Dermis blood vessel endothelial cell (primary cell): ENCODE data around the gene KLHL18. TPM values are rescaled to one million over a fixed set of nuclear protein-coding genes. Genes with fewer than 3 reads are reported as not detected.
"Not testable (repeated sequence)": the region's sequence is repeated elsewhere in the genome, so short reads cannot be mapped to it uniquely, and the experiment has no call there.

Experiments
- DNase-seq: peaks from one replicate; pipeline ENCODE4 v3.0.0; 2010
- total RNA-seq: library from RNA; depleted of rRNA; stranded (reverse); fragments of >200 nt; gene quantifications from 2 replicates; pipeline ENCODE4 v1.2.3, GENCODE V29; 2014

Gene KLHL18
- total RNA-seq, 1 donor from 2014 or later = 40.2 TPM

DNA sequence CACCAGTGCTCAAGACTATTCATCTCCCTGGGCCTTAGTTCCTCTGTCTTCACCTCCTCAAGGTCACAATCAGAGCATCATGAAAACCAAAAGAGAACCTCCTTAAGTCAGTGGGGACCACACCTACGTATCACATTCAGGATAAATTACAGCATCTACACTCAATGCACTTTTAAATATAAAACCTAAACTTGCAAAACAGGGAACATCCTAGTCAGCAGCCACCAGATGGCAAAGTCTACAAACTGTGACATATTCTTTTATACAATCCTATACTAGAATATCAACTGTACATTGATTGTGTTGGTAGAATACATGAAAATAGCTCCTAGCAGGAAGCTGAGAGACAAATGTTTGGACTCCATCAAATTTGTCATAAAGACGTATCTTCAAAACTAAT, 8.1 kb upstream of the KLHL18 start:
- no peak for DNase-seq

- DNase-seq = no peak
Measured at GRCh38 chr3:47276558-47276957, 6.2 kb upstream of the KLHL18 start.

DNA sequence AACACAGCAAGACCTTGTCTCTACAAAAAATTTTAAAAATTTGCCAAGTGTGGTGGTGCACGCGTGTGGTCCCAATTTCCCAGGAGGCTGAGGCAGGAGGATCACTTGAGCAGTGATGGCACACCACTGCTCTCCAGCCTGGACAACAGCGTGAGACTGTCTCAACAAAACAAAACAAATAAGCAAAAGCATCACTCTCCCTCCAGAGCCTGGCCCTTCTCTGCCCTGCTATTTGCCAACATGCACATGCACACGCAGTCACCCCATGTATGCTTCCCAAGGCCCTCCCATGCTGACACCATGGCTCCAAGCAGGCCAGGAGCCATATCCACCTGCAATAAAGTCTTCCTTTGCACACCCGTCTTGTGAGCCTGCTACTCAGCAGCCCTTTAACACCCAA, 2.2 kb upstream of the KLHL18 start:
- no peak for DNase-seq

DNA sequence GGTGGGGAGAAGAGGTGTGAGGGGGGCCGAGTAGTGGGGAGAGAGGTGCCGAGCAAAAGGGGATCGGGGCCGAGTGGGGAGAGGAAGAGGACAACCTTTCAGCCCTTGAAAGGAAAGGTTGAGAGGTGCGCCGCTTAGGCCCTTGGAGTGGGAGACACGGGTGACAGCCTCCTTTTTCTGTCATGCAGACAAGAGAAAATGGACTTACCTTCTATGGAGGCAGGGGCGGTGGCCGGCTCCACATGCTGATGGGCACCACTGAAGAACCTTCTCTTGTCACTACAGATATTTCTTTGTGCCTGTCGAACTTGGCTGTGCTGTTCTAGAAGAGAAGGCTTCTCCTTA, 421 bp downstream of the KLHL18 start:
- DNase-seq = peak; percentile 38

DNA sequence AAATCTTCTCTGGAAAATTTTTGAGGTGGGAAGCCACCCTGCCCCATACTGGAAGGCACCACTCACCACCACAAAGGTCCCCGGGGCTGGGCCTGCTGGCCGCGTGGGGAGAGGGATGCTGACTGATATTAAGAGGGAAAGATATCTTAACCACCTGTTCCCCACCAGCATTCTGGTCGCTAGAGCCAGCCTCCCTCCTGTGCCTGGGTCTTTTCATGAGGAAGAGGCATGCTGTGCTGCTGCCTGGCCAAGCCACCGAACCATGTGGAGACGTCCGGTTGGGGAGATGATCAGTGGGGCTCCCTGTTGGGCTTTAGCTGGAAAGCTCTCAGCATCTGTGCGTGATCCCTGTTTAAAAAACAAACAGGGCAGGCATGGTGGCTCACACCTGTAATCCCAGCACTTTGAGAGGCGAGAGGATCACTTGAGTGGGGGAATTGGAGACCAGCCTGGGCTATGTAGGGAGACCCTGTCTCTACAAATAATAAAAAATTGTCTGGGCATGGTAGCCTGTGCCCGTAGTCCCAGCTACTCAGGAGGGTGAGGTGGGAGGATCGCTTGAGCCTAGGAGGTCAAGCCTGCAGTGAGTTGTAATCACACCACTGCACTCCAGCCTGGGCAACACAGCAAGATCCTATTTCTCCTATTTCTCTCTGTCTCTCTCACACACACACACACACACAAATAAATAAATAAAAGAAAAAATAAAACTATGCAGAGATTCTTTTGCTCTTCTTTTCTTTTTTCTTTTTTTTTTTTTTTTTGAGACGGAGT, 1.0 kb downstream of the KLHL18 start:
- peak; percentile 39 for DNase-seq

DNA sequence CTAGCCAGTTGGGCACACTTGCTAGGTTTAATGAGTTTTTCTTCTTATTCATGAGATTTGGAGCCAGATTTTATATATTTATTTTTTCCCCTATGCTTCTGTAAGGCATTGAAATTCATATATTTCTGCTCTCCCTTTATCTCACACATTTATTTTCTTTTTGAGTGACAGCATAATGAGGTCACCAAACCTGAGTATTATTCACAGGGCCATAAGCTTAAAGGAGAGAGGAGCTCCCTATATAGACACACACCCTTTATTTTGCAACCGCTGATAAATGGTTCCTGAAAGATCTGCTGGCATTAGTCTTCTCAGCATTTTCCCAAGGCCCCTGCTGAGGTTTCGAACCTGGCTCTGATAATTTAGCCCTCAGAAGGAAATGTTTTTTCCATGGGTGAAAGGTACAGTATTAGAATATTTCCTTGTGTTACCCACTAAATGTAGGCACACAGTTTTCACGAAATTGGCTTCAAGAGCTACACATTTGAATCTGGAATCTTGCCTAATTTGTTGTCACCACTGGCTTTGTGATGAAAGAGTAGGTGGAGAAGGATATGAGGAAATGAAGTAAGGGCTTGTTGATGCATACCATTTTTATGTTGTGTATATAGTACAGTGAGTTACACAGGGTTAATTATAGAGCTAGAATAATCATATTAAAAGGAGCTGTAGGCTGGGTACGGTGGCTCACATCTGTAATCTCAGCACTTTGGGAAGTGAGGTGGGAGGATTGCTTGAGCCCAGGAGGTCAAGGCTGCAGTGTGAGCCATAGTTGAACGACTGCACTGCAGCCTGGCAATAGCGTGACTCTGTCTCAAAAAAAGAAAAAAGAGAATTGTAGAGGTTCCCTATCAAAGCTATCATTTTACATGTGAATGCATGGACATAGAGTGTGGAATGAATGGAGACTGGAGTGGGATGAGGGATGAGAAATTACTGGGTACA, 6.5 kb downstream of the KLHL18 start:
- no peak for DNase-seq

DNA sequence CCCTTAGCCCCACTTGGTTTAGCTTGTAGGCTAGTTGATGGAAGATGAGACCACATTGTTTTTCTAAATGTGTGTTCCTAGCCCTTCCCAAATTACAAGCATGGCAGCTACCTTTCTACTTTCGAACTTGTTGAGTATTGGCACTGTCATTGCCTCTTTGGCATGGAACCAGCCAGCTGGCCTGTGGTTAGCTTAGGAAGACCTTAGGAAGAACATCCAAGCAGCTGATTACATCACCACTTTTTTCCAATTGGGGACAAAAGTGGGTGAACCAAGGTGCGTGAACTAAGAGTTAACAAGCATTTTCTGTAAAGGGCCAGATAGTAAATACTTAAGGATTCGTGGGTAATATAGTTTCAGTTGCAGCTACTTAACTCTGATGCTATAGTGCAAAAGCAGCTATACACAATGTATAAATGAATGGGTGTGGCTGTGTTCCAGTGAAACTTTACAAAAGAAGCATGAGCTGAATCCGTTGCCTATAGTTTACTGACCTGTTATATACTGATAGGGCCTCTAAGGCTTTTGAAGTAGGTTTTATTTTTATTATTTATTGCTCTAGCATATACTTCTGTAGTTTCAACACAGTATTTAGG, 8.5 kb downstream of the KLHL18 start:
- no peak for DNase-seq

- DNase-seq = not testable (repeated sequence)
Measured at GRCh38 chr3:47291754-47292420, 9.1 kb downstream of the KLHL18 start.

DNA sequence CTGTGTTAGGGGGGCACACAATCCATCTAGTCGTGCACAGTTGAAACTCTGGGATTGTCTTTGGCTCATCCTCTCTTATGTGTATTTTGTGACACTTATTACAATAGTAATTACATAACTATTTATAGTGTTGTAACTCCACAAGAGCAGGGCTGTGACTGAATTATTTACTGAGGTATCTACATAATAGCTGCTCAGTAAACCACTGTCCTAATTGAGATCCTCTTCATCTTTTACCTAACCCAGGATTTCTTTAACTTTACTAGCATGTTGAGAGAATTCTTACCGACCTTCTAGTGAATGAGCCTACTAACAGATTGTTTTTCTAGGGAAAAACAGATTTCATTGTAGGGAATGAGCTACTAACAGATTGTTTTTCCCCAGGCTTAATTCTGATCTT, 11.1 kb downstream of the KLHL18 start:
- DNase-seq = no peak

DNA sequence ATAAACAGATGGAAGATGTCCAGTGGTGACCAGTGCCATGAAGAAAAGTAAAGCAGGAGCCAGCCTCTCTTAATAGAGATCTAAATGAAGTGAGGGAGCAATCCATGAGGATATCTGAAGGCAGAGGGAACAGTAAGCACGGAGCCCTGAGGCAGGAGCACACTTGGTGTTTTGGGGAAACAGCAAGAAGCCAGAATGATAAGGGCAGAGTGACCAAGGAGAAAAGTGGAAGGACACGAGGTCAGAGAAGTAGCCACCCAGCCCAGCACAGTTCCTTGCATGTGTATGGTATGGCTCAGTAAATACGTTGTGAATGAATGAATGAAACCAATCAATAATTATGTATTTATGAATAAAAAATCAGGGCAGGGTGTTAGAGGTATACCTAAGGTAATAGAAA, 11.6 kb downstream of the KLHL18 start:
- DNase-seq = no peak

- DNase-seq = no peak
Measured at GRCh38 chr3:47295322-47295721, 12.6 kb downstream of the KLHL18 start.

GRCh38 chr3:47295976-47296375, 13.2 kb downstream of the KLHL18 start:
- no peak for DNase-seq

DNA sequence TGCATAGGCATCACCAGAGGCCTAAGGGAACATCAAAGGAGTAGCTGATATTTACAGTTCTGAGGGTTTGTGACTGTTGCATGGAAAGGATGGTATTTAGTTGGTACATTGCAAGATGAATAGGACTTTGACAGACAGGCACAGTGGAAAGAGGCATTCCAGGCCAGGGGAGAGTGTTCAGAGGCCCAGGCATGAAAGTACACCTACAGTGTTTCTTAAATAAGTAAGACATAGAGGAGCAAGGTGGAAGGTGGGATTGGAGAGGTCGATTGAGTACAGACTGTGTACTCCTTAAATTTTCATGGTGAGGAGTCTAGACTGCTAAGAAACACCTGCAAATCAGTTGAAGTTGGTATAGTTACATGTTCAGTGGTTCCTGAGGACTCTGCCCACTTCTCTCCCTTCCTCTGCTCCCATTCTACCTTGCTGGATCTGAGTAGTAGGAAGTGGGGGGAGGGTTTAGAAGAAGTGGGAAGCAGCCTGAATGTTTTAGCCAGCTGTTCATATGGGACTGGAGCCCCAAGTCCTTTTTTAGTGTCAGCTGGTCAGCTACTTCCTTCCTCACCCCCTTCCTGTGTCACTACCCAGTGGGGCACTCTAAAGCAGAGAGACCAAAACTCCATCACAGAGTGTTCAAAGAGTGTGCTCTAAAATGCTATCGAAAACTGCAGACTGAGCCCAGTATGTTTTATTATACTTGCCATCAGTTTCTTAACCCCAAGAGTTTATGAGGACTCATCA, 14.0 kb downstream of the KLHL18 start:
- no peak for DNase-seq

GRCh38 chr3:47298439-47298838, 15.7 kb downstream of the KLHL18 start:
- DNase-seq = no peak

- DNase-seq = no peak
Measured at GRCh38 chr3:47299381-47300318, 16.9 kb downstream of the KLHL18 start.

DNA sequence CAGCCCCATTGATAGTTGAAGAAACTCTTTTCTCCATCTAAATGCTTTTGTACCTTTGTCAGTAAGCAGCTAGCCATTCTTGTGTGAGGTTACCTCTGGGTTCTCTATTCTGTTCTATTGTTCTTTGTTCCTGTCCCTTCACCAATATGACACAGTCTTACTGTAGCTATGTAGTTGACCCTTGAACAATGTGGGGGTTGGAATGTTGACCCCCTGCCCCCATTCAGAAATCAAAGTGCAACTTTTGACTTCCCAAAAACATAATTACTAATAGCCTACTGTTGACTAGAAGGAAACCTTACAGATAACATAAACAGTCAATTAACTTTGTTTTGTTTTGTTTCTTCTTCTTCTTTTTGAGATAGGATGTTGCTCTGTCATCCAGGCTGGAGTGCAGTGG, 18.7 kb downstream of the KLHL18 start:
- peak; percentile 18 for DNase-seq

GRCh38 chr3:47306022-47306421, 23.3 kb downstream of the KLHL18 start:
- no peak for DNase-seq

GRCh38 chr3:47309231-47309630, 26.5 kb downstream of the KLHL18 start:
- DNase-seq = not testable (repeated sequence)

DNA sequence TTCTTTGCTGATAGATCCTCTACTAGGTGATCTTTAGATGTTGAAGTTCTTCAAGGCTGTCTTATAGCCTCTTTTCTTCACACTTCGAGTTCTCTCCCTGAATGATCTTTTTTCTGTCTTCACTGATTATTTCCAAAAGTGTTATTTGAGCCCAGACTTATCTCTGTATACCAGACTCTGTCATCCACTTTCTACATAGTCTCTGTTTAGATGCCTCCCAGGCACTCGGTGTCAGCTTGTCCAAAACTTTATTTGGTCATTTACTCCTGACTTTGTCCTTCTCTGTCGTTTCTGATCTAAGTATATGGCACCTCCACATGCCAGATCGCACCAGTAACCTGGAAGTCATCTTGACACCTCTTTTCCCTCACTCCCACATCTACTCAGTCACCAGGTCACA, 27.6 kb downstream of the KLHL18 start:
- no peak for DNase-seq

- no peak for DNase-seq
Measured at GRCh38 chr3:47313341-47314055, 30.8 kb downstream of the KLHL18 start.
